SIG-M5 (cell line): ENCODE measurements around the gene EIF2B1.

Experiments
- DNase-seq: peaks from one replicate; lab custom pipeline; 2025; lab: John Stamatoyannopoulos, UW

Gene EIF2B1

GRCh38 chr12:123633379-123634141, at the start of gene EIF2B1, which contains the start of gene GTF2H3:
TSS of gene EIF2B1 (minus strand) at chr12:123633686. CDS start at chr12:123633557, 129 bp downstream.
TSS of gene GTF2H3 (plus strand) at chr12:123633829. CDS start at chr12:123633860, 31 bp downstream.
- peak; percentile 76 for DNase-seq

DNA sequence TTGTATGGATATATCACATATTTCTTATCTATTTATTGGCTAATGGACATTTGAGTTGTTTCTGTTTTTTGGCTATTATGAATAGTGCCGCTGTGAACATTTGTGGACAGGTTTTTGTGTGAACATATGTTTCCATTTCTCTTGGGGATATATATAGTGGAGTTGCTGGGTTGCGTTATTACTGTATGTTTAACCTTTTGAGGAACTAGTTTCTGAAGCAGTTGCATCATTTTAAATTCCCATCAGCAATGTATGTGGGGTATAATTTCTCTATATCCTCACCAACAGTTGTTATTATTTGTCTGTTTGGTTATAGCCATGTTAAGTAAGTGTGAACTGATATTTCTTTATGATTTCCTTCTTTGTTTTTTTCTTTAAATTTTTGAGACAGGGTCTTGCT, 48.1 kb upstream of the EIF2B1 start:
- peak; percentile 63 for DNase-seq

GRCh38 chr12:123678981-123679380, 45.5 kb upstream of the EIF2B1 start:
- no peak for DNase-seq

DNA sequence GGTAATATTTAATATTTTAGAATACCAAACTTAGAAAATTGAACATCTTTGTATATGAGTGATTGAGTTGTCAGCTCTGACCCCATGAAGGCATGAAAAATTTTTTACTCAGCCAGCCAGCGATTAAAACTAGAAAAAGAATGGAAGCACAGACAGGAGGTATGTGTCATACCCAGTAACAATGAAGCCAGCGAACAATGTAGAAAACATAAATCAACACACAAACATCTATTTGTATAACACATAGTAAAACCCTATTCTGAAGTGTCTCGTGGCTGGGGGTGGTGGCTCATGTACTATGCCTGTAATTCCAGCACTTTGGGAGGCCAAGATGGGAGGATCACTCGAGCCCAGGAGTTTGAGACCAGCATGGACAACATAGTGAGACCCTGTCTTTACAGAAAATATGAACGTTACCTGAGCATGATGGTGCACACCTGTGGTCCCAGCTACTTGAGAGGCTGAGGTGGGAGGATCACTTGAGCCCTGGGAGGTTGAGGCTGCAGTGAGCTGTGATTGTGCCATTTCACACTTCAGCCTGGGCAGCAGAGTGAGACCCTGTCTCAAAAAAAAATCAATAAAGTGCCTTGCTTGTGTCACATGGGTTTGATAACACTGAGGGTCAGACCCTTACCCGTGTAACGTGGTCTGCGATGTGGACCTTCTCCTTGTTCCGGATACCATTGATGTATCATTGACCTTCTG, 43.3 kb upstream of the EIF2B1 start:
- DNase-seq = no peak

DNA sequence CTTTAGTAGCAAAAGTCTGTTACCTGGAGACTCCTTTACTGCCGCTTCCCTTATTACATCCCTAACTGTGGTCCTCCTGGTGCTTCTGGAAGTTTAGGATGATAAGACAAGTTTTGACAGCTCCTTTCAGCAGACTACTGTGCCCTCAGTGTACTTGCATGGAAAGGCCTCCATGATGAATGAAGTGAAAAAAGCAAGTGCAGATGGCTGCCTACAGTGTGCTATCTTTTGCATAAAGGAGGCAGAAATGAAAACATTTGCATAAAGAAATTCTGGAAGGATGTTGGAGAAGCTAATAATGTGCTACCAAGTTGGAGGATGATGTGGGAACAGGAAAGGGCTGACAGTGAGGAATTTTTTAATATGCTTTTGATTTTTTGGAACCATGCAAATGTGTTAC, 42.0 kb upstream of the EIF2B1 start:
- no peak for DNase-seq

GRCh38 chr12:123671876-123672275, 38.4 kb upstream of the EIF2B1 start:
- no peak for DNase-seq

DNA sequence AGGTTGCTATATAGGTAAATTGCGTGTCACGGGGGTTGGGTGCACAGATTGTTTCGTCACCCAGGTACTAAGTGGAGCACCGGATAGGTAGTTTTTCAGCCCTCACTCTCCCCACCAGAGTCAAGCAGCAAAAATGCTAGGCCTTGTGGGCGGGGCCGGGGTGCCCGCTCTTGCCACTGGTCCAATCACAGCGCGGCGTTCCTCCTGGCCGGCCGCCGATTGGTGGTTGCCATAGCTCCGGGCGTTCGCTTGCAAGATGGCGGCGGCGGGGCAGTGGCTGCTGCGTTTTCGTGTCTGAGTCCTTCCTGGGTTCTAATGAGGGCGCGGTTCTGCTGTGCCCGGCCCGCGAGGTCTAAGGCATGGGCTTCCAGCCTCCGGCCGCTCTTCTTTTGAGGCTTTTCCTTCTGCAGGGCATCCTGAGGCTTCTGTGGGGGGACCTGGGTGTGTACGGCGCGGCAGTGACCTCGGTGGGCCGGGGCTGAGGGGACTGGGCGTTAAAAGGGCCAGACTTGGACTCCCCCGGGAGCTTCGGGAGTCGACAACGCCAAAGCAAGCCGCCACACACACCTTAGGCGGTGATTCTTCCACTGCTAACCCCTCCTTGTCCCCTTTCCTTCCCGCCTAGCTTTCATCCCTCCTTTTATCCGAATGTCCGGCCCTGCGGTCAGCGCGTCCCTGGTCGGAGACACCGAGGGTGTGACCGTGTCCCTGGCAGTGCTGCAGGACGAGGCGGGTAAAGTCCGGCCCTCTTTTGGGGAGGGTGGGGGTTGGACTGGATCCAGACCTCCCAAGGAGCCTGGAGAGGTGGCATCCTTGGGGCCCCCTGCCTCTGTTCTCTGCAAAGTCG, 37.6 kb upstream of the EIF2B1 start, which contains the start of gene TCTN2:
TSS of gene TCTN2 (plus strand) at position 232 of the 847 bp plus-strand sequence. CDS start at position 360, 128 bp downstream.
- peak; percentile 53 for DNase-seq

DNA sequence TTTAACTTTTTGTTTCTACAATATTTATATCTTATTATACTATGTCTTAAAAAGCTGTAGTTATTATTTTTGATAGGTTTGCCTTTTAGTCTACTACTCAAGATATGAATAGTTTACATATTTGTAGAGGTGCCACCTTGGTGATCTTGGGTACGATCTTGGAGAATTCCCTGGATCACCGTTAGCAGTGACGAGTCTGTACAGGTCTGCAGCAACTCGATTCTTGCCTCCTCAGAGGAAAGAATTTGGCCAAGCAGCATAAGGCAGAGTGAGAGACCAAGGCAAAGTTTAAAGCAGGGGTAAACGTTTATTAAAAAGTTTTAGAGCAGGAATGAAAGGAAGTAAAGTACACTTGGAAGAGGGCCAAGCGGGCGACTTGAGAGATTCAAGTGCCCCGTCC, 34.3 kb upstream of the EIF2B1 start:
- DNase-seq = no peak

DNA sequence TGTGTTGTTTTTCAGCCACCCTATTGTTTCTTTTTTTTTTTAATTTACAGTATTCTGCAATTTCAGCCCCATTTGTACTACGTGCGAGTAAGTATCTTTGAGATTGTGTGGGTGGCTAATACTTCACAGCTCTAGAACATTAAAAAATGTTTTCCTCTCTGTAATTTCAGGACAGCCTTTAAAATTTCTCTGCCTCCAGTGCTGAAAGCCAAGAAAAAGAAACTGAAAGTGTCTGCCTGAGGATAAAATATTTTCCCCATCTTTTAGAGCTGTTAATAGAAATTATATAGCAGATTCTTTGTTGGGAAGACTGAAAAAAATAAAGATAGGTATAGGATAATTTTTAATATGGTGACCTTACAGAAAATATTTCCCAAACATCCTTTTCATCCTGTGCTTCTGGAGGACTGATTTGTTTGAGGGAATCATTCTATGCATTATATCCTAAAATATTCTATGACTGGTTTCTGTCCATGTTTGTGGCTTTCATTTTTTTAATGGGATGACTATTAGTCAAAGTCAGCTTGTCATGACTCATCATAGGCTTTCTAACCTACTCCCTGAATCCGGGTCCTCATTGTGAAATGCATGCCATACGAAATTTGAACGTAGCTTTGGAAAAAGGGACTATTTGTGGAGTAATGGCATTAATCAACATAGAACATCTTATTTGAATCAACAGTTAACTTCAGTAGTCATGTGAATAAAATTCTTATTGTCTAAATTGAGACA, 26.7 kb upstream of the EIF2B1 start:
- no peak for DNase-seq

DNA sequence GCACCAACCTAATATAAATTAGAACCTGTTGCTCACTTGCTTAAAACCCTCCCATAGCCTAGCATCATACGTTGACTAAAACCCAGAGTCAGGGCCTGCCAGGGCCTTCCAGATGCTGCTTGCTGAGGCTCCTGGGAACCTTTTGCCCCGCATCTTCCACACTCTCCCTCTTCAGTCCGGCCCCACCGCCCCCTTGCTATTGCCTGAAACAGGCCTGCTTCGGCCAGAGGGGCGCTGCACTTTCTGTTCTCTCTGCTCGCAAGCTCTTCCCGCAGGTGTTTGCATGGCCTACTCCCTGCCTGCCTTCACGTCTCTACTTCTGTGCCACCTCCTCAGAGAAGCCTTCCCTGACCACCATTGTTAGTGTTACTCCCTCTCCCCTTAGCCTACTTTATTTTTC, 23.7 kb upstream of the EIF2B1 start:
- DNase-seq = no peak

DNA sequence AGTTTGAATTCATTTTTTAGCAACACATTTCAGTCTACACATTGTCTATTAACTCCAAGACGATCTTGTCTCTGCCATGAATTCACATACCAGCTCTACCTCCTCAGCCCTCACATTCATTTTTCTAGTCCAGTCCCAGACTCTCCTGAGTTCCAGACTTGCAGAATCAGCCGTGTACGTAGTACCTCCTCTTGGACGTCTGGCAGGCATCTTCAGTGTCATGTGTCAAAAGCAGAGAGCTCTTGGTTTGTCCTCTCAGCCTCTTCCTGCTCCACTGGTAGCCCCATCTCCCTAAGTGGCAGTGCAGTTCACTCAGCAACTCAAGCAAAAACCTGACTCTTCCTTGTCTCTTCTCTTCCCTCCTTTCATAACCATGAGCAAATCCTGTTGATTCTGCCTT, 22.9 kb upstream of the EIF2B1 start:
- DNase-seq = no peak

GRCh38 chr12:123655420-123655819, 21.9 kb upstream of the EIF2B1 start:
- no peak for DNase-seq

- no peak for DNase-seq
Observed at GRCh38 chr12:123654129-123654701, 20.7 kb upstream of the EIF2B1 start.

GRCh38 chr12:123648401-123648800, 14.9 kb upstream of the EIF2B1 start:
- DNase-seq = no peak

DNA sequence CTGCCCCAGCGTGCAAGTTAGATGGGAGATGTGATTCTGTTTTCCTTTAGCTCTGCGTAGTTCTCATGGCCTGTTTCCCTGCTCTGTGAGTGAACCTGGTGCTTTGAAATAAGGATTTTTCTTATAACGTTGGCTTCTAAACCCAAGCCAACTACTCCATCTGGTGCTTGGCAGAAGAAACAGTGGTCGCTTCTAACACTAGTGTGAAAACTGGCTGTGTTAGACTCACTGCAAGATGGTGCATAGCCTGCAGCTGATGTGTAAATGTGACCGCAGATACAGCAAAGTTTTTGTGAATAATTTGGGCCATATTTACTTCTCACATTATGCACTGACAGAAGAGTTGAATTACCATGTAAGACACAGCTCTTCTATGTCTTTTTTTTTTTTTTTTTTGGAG, 12.4 kb upstream of the EIF2B1 start:
- no peak for DNase-seq

DNA sequence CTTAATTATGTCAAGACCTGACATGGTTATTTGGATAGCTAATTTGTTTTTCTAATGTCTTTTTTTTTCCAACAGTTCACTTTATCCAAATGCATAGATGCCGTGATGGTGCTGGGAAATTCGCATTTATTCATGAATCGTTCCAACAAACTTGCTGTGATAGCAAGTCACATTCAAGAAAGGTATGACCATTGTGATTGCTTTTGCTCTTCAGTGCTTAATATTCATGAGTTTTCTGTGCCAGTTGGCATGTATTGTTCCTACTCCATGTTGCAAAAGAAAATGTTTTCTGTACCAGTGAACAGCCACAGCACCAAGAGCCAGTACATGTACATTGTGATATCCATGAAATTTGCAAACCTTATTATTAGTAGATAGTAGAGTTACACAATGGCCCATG, 11.9 kb upstream of the EIF2B1 start:
- no peak for DNase-seq

- DNase-seq = no peak
Observed at GRCh38 chr12:123643911-123644310, 10.4 kb upstream of the EIF2B1 start.

DNA sequence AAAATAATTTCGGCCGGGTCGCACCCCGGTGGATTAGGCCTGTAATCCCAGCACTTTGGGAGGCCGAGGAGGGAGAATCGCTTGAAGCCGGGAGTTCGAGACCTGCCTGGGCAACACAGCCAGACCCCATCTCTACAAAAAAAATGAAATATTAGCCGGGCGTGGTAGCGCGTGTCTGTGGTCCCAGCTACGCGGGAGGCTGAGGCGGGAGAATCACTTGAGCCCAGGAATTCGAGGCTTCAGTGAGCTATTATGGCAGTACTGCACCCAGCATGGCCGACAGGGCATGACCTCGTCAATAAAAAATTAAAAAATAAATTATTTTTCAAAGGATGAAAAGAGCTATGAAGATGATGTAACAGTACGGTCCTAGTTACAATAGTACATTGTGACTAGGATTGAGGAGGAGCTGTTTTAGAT, 666 bp upstream of the EIF2B1 start:
- no peak for DNase-seq

GRCh38 chr12:123621619-123622530, 11.6 kb downstream of the EIF2B1 start:
- DNase-seq = no peak

GRCh38 chr12:123621101-123621500, 12.4 kb downstream of the EIF2B1 start:
- no peak for DNase-seq
